CD4-positive, alpha-beta T cell treated with Interferon gamma for 1 hour (primary cell): Measurements from ENCODE around the gene SLC25A25.
A peak's percentile ranks its signal among the peaks of the same experiment; 100 is the strongest.
"Not testable (repeated sequence)": the region's sequence is repeated elsewhere in the genome, so short reads cannot be mapped to it uniquely, and the experiment has no call there.

ENCODE experiments used
- DNase-seq: peaks from one replicate; pipeline ENCODE4 v3.0.0-alpha.2; 2020

SLC25A25 gene

GRCh38 chr9:128127990-128128835 is 60.2 kb downstream of the SLC25A25 start:
- peak; percentile 84 for DNase-seq

GRCh38 chr9:128128836-128129590 is 61.0 kb downstream of the SLC25A25 start:
- no peak for DNase-seq

- DNase-seq: peak; percentile 60
Observed at GRCh38 chr9:128129976-128130590, 62.1 kb downstream of the SLC25A25 start.

GRCh38 chr9:128130651-128131050 is 62.6 kb downstream of the SLC25A25 start:
- not testable (repeated sequence) for DNase-seq

DNA sequence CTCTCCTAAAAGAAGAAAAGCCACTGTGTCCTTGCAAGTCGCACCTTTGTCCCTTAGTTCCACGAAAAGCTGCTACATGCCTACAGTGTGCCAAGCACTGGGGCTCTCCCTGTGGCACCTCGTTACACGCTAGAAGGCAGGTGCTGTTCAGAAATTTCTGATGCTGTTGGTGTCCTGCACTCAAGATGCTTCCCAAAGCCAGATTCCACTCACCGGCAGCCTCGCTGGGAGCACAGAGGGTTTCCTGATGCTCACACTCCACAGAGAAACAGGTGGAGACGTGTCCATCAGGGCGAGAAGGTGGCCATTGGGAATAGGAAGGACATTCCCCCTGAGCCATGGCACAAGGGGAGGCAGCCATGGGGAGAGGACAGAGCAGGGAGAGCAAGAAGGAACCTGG is 63.3 kb downstream of the SLC25A25 start:
- DNase-seq: not testable (repeated sequence)

GRCh38 chr9:128132139-128132538 is 64.1 kb downstream of the SLC25A25 start:
- DNase-seq: not testable (repeated sequence)

GRCh38 chr9:128135561-128135960 is 67.5 kb downstream of the SLC25A25 start:
- DNase-seq: not testable (repeated sequence)

GRCh38 chr9:128136816-128137793 is 69.1 kb downstream of the SLC25A25 start:
- DNase-seq: no peak

GRCh38 chr9:128138001-128138400 is 70.0 kb downstream of the SLC25A25 start:
- no peak for DNase-seq

- DNase-seq: no peak
Observed at GRCh38 chr9:128139621-128140020, 71.6 kb downstream of the SLC25A25 start.

DNA sequence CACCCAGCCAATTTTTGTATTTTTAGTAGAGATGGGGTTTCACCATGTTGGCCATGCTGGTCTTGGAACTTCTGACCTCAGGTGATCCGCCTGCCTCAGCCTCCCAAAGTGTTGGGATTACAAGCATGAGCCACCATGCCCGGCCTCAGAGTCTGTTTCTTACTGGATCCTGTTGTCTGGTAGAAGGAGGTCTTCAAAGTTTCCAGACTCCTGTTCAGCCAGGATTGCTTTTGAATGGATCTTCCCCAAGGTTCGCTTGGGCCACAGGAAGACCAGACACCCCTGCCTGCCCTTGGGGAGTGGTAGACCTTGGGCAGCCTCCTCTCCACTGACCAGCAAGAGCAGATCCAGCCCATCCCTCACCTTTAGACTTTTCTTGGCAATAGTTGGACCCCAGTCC is 73.6 kb downstream of the SLC25A25 start:
- no peak for DNase-seq

- DNase-seq: no peak
Observed at GRCh38 chr9:128142061-128142460, 74.0 kb downstream of the SLC25A25 start.

DNA sequence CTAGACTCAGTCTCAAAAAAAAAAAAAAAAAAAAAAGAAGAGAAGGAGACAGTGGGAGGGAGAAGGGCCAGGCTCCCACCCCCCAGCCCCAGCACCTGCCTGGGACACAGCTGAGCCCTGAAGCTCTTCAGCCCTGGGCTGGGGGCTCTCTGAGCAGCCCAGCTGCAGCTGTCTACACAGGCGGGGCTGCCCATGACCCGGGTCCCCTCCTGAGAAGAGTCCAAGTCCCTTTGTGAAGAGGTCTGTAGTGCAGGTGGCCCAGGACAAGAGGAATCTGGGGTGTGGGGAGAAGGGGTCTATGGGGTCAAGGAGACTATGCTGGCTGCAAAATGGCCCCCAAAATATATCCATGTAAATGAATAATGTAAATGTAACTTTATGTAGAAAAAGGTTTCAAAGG is 74.6 kb downstream of the SLC25A25 start:
- DNase-seq: no peak

- no peak for DNase-seq
Observed at GRCh38 chr9:128143525-128144238, 75.7 kb downstream of the SLC25A25 start.

DNA sequence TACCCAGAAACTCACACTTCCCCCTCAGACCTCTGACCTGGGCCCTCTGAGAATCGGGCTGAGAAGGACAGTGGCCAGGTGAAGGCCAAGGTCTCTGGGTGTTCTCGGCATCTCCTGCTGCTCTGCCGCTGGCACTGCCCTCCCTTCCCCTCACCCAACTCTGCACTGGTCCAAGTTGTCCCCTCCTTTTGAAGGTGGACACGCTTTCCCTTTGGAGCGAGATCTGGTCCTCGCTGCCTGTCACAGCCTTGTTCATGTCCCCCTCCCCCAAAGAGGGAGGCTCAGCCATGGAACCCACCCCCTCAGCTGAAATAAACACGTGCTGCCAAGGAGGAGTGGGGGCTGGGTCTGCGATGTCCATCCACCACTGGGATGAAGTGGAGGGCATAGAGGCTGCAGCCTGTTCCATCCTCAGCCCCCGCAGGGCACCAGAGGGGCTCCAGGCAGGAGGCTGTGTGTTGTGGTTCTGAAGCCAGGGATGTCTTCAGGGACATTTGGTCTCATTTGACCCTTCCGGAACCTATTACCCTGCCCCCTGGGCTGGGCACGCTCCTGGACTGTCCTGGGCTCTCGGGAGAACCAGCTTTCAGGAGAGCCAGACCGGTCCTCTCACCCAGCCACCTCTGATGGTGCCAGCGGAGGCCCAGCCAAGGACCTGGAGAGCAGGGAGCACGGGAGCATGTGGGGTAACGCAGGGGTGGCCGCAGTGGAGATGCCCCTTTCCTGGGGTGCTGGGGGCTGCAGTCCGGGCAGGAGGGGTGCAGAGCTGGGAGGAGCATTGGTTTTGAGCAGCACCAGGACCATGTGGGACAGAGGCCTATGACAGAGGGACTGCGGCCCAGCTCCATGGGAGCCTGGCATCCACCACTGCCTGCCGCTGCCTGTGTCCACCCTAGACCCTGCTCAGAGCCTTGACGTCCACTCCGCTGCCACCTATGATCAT is 76.5 kb downstream of the SLC25A25 start:
- no peak for DNase-seq

GRCh38 chr9:128145536-128145935 is 77.5 kb downstream of the SLC25A25 start:
- DNase-seq: no peak

- no peak for DNase-seq
Observed at GRCh38 chr9:128145951-128146351, 77.9 kb downstream of the SLC25A25 start.

DNA sequence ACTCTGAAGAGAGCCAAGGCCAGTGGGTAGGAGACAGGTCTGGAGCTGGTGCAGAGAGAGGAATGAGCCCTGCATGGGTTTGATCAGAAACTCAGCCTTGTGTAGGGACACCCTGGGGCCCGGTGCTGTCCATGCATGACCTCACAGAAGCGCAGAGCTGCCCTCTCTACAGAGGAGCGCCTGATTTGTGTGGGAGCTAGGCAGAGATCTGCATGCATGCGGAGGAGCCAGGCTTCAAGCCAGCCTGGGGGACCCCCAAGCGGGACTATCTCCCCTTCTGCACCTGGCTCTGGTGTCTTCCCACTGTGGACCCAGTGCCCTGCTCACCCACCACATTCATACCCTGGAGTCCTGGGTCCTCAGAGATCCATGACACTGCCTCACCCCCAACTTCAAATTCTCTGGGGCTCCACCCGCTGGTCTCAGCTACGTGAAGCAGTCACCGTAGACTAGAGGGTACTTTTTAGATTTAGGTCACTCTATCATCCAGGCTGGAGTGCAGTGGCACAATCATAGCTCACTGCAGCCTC is 78.6 kb downstream of the SLC25A25 start:
- no peak for DNase-seq

- no peak for DNase-seq
Observed at GRCh38 chr9:128148509-128149000, 80.5 kb downstream of the SLC25A25 start.
